ENCODE results near the gene OSBPL5. TPM values are rescaled to one million over a fixed set of nuclear protein-coding genes. Genes with fewer than 3 reads are reported as not detected.

The OSBPL5 gene
- total and polyA plus RNA-seq, 9 of the 15 experiments (the other 6 are each of a cell fraction or from before 2014, with no cell fraction given), result 0.06 to 14.8 (median 3.2) TPM

- no peak for TF ChIP-seq ZBTB33 (CRISPR knock-in tag; IDR thresholded peaks at IDR 0.05)
- no peak for TF ChIP-seq LEF1 (IDR thresholded peaks at IDR 0.05)
- TF ChIP-seq HMG20B (CRISPR knock-in tag; IDR thresholded peaks at IDR 0.05), result no peak
- TF ChIP-seq GTF2B (IDR thresholded peaks at IDR 0.05; ENCODE audit: extremely low read depth, insufficient read length), result no peak
- no peak for TF ChIP-seq POLR2A (conservative IDR thresholded peaks at IDR 0.05)
- TF ChIP-seq NFYB (IDR thresholded peaks at IDR 0.05; ENCODE audit: extremely low read depth, insufficient read length), result no peak
- 0 out of 2 replicates have a peak, but pooled peaks have one; percentile 2 for TF ChIP-seq SMC3 (conservative IDR thresholded peaks at IDR 0.05; ENCODE audit: insufficient read depth, low read depth, low read length)
- TF ChIP-seq VEZF1 (CRISPR knock-in tag; IDR thresholded peaks at IDR 0.05), result peak; percentile 52
- no peak for TF ChIP-seq COPS2 (conservative IDR thresholded peaks at IDR 0.05)
- no peak for TF ChIP-seq CBFA2T3 (IDR thresholded peaks at IDR 0.05)
- TF ChIP-seq ZNF644 (tag; IDR thresholded peaks at IDR 0.05; ENCODE audit: low read depth), result no peak
- TF ChIP-seq ARID2 (IDR thresholded peaks at IDR 0.05), result no peak
Observed at GRCh38 chr11:3046190-3046589, 118.9 kb downstream of the OSBPL5 start (continued).
